ELR (cell line): ENCODE results near the gene LHX2.

Experiments
- DNase-seq: peaks from one replicate; pipeline ENCODE4 v3.0.0-alpha.2; 2015; ENCODE audit warnings: low read depth

Gene LHX2

DNA sequence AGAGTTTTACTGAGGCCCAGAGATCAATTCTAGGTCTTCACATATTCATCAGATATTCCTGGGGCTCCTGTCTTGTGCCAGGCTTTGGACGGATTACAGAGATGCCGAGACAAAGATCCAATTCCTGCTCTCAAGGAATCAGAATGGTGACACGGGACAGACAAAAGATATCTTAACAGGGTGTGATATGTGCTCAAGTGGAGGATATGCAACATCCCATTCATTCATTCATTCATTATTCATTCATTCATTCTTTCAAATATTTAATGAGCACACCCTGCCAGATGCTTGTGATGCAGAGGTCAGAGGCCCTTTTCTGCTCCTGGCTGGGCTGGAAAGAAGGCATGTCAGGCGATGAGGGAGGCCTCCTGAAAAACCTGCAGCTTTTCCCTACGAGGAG lies 21.8 kb downstream of the LHX2 start:
- DNase-seq, result no peak

DNA sequence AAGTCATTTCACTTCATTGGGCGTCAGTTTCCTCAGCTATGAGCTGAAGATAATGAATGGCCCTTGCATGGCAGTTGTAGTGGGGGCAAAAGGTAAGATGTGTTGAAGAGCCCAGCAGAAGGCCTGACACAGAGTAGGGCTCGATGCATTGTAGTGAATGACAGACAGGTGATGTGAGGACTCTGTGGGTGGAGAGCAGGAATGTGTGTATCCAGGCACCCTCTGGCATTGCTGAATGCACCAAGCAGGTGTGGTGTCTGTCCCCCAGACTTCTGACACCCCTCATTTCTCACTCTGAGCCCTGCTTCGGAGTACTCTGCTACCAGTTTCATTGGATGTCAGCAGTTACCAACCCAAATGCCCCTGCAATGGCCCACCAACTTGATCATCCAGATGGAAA lies 22.4 kb downstream of the LHX2 start:
- DNase-seq, result no peak

DNA sequence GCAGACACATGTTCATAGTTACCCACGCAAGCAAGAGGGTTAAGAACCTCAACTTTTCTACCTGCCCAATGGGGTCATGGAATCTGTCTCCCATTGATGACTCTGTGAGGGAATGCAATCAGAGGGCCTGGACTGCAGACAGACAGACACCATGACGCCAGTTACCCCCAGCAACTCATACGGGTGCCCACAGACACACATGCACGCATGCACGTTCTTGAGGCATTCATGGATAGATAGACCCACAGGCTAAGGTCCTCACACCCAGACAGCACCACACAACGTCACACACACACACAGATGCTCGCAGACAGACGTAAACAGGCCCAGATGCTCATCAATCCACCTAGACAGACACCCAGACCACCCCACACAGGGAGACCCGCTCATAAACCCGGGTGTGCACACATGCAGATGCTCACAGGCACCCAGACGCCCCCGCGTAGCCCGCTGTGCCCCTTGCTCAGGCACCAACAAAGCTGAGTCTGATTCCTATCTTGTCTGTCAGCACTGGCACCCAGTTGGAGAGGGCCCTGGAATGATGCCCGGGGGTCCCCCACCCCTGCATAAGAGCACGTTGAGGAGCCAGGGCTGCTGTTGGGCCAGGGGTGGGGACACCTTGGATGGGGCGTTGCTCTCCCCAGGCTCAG lies 23.6 kb downstream of the LHX2 start:
- DNase-seq, result no peak

- no peak for DNase-seq
Measured at GRCh38 chr9:124036578-124036977, 25.0 kb downstream of the LHX2 start.

- peak; percentile 24 for DNase-seq
Measured at GRCh38 chr9:124037790-124038189, 26.2 kb downstream of the LHX2 start.

GRCh38 chr9:124038239-124038638 lies 26.7 kb downstream of the LHX2 start:
- no peak for DNase-seq

DNA sequence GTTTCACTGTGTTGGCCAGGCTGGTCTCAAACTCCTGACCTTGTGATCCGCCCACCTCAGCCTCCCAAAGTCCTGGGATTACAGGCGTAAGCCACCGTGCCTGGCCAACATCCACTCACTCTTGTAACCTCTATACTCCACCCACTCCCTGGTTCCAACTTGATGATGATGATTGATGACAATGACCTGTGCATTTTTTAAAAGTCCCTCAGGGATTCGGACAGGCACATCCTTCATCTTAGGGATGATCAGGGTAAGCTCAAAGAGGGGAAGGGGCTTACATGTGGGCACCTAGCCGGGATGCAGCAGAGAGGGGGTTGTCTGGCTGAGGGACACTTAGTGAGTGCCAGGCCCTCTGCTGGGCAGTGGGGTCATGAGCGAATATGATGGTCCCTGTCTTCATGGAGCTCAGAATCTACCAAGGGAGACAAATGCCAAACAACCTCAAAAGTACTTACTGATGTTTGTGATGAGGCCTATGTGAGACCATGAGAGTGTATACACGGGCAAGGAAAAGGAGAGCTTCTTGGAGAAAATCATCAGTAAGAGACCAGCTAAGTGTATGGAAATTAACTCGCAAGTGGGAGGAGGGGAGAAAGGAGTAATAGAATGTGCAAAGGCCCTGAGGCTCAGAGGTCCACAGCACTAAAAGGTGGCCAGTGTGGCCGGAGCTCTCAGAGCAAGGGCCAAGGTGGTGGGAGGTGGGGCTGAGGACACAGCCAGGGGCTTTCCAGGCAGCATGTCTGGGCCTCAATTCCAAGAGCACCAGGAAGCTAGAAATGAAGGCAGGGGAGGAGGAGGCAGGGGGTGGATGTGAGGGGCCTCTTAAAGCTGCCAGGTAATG lies 27.4 kb downstream of the LHX2 start:
- no peak for DNase-seq

DNA sequence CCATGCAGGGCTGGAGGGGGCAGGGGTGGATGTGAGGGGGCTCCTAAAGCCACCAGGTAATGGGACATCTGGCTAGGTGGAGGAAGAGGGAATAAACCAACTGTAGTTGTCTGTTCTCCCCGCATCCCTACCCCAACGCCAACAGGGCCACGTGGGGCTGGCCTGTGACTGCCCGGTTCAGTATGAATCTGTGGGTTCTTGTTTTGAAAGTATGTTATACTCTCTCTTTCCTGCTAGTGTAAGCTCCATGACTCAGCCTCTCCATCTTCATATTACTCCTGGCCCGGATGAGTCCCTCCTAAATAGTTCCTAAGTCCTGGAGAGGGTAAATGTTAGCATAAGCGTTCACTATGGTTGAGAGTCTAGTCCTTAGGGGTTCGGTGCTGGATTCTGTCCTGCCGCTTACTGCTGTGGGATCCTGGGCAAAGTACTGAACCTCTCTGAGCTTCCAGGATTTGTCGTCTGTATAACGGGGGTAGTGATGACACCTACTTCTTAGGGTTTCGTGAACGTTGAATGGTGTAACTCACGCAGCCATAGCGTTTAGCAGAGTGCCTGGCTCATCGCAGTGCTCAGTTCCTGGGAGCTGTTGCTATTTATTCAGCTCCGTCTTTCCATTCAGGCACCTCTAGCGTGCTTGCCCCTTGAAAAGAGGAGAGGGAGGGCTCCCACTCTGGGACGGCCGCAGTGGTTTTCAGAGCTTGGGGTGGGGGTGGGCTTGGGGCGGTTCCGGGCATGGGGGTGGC lies 28.8 kb downstream of the LHX2 start:
- DNase-seq, result peak; percentile 50

- DNase-seq, result peak; percentile 32
Measured at GRCh38 chr9:124040935-124041816, 29.6 kb downstream of the LHX2 start.

DNA sequence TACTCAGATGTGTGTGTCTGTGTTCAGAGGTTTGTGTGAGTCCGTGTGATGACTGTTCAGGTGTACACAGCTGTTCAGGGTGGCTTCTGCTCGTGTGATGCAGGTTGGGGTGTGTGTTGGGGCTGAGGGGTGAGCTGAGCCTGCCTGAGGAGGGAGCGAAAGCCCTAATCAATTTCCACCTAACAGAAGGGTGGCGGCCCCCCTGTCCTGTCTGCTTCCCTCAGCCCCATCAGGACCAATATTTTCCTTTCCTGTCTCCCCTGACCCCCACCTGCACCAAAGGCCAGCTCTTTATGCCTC lies 30.2 kb downstream of the LHX2 start:
- no peak for DNase-seq

GRCh38 chr9:124042201-124042721 lies 30.7 kb downstream of the LHX2 start:
- DNase-seq, result no peak

DNA sequence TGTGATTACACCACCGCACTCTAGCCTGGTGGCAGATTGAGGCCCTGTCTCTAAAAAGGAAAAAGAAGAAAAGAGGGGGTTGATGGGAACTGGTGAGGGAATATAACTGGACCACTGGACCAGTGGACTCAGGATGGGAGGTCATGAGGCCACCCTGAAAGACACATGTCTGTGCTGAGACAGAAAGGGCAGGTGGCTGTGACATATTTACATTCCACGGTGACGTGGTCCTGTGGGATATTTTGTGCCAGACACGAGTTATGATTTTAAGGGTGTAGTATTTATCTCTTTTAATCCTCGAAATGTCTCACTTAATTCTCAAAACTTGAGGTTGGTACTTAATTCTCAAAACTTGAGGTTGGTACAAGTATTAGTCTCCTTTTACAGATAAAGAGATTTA lies 32.9 kb downstream of the LHX2 start:
- DNase-seq, result no peak

GRCh38 chr9:124045076-124045829 lies 33.7 kb downstream of the LHX2 start:
- no peak for DNase-seq

DNA sequence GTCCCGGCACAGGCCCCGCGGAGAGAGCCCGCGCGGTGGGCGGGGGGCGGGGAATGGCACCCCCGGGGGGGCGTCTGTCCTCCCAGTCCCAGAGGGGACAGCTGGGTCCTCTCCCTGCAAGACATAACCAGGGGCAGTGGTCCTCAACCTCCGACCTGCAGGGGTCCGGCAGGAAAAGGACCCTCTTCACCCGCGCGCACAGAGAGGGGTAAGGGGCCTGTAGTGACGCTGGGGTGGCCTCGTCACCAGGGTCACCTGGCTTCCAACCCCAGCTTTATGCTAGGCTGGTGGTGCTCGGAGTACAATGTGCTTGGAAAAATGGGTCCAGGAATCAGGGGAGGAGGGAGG lies 34.2 kb downstream of the LHX2 start:
- DNase-seq, result no peak

GRCh38 chr9:124046189-124046588 lies 34.6 kb downstream of the LHX2 start:
- no peak for DNase-seq

DNA sequence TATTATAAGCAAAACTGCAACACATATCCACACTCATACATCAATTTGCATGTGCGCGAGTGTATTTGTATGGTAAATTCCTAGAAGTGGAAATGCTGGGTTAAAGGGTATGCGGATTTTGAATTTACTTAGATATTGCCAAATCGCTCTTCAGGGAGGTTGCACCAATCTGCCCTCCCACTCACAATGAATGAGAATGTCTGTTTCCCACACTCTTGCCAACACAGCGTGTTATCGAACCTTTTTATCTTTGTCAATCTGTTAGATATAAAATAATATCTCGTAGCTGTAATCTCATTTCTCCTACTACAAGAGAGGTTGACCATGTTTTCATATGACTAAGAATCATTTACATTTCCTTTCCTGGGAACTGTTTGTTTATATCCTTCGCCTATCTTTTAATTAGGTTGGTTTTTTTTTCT lies 35.7 kb downstream of the LHX2 start:
- no peak for DNase-seq

DNA sequence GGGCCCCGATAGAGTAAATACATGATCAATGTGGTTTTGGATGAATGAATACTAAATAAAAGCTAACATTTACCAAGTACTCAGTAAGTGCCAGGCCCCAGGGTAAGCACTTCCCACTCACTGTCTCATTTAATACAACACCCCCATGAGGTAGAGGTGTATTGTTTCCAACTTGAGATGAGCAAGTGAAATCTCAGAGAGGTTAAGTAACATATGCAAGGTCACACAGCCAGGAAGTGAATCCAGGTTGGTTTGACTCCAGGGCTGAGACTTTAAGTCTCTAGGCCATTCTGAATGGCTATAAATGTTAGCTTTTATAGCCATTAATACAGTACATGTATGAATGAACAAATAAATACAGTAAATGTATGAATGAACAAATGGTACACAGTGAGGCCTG lies 39.4 kb downstream of the LHX2 start:
- no peak for DNase-seq

DNA sequence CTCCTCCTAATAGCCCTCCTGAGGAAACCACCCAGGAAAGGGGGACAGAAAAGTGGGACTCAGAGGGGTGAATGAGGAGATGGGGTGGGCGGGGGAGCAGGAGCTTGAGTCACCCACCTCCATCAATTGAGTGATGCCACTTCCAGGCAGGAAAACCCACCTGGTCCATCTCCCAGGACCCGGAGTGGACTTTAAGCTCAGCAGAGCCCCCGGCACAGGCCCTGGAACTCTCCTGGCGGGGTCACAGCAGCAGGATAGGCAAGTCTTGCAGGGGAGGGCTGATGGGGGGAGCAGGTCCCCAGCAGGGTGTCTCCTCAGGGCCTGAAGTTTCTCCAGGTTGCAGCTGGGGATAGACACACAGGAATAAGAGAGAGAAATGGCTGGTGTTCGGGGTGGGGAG lies 40.8 kb downstream of the LHX2 start:
- DNase-seq, result no peak

GRCh38 chr9:124054582-124055227 lies 43.1 kb downstream of the LHX2 start:
- peak; percentile 91 for DNase-seq

- no peak for DNase-seq
Measured at GRCh38 chr9:124060844-124061605, 49.5 kb downstream of the LHX2 start.
